T-helper 2 cell (primary cell): ENCODE data around the gene KLHDC10.
A peak's percentile ranks its signal among the peaks of the same experiment; 100 is the strongest.
"Not testable (repeated sequence)": the region's sequence is repeated elsewhere in the genome, so short reads cannot be mapped to it uniquely, and the experiment has no call there.

ENCODE experiments used
- DNase-seq, 5 experiments: peaks; one replicate each; pipeline versions ENCODE4 v3.0.0 to v3.0.0-alpha.2; 2012 to 2022

The KLHDC10 gene

GRCh38 chr7:130160455-130160854, 90.1 kb downstream of the KLHDC10 start:
- DNase-seq: no peak

GRCh38 chr7:130162196-130162595, 91.9 kb downstream of the KLHDC10 start:
- no peak for DNase-seq

- DNase-seq: no peak
Measured at GRCh38 chr7:130174237-130174959, 104.1 kb downstream of the KLHDC10 start.

GRCh38 chr7:130178251-130178650, 107.9 kb downstream of the KLHDC10 start:
- DNase-seq: no peak

- no peak for DNase-seq
Measured at GRCh38 chr7:130179631-130180030, 109.3 kb downstream of the KLHDC10 start.

- peak in 2 of 5 experiments; percentile 18 to 37 for DNase-seq
Measured at GRCh38 chr7:130180571-130181262, 110.4 kb downstream of the KLHDC10 start.

- no peak for DNase-seq
Measured at GRCh38 chr7:130181263-130181605, 110.9 kb downstream of the KLHDC10 start.

GRCh38 chr7:130182990-130183389, 112.7 kb downstream of the KLHDC10 start:
- DNase-seq: peak in 1 of 5 experiments; percentile 43

- DNase-seq: not testable (repeated sequence)
Measured at GRCh38 chr7:130184349-130184748, 114.0 kb downstream of the KLHDC10 start.
